Retina (tissue), 1 donor: Measurements from ENCODE around the gene CCDC3.
"Not testable (repeated sequence)": the region's sequence is repeated elsewhere in the genome, so short reads cannot be mapped to it uniquely, and the experiment has no call there.

Source experiments
- DNase-seq: peaks from one replicate; pipeline ENCODE4 v3.0.0-alpha.2; 2016

CCDC3 gene

GRCh38 chr10:12876266-12876665, 125.2 kb downstream of the CCDC3 start:
- DNase-seq: no peak

GRCh38 chr10:12875100-12875499, 126.4 kb downstream of the CCDC3 start:
- DNase-seq: no peak

DNA sequence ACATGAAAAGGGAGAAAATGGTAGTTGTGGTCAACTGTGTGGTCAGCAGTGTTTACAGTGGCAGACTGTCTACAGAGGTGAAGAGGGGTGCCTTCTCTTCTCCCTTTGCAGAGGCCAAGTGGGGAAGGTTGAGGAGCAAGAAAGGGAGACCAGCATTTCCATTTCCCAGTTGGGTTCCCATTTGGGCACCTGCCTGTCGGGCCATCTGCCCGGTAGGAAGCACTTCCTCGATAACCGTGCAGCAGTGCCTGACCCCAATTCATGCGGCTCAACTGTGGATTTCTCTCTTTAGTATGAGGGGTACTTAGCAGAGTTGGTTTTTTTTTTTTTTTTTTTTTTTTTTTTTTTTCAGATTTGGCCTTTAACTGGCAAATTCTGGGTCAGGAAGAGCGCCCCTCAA, 127.0 kb downstream of the CCDC3 start:
- no peak for DNase-seq

- DNase-seq: no peak
These were observed 128.3 kb downstream of the CCDC3 start for GRCh38 chr10:12873172-12873571.

GRCh38 chr10:12872577-12872976, 128.9 kb downstream of the CCDC3 start:
- DNase-seq: no peak

GRCh38 chr10:12869427-12869826, 132.1 kb downstream of the CCDC3 start:
- DNase-seq: no peak

DNA sequence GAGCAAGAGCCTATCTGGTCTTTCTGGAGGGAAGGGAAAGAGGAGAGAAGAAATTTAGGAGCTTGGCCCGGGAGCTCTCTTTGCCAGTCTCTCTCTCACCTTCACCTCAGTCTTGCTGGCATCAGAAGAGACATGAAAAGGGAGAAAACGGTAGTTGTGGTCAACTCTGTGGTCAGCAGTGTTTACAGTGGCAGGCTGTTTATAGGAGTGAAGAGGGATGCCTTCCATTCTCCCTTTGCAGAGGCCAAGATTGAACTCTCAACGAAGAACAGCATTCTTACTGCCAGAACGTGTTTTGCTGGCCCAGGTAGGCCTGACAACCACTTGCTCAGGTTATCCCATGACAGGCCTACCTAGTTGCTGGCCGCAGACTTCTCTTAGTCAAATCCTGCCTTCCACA, 133.3 kb downstream of the CCDC3 start:
- no peak for DNase-seq

DNA sequence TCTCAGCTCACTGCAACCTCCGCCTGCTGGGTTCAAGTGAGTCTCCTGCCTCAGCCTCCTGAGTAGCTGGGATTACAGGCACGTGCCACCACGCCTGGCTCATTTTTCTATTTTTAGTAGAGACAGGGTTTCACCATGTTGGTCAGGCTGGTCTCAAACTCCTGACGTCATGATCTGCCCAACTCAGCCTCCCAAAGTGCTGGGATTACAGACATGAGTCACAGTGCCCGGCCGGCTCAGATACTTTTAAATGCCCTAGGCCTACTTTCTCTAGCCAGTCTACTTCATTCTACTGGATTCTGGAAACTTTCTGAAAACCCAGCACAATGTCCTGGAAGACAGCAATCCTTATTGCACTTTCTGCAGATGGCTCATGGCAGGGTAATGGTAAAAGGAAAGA, 136.0 kb downstream of the CCDC3 start:
- DNase-seq: not testable (repeated sequence)

DNA sequence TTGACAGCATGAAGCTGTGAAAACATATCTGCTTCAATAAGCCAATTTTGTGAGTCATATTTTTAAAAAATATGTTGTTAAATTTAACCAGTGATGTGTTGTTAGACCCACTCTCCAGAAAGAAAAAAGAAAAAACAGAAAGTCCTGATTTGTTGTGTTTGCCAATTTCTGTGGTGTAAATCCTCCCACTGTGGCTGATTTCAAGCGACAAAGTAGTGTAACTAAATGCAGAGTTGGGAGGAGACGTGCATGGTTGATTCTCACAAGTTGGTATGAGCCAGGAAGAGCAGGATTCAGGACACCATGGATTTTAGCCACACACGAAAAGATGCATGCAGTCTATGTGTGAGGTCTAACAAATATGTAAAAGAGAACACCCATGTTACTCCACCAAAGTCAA, 139.1 kb downstream of the CCDC3 start:
- DNase-seq: no peak

- no peak for DNase-seq
These were observed 146.5 kb downstream of the CCDC3 start for GRCh38 chr10:12854988-12855387.

DNA sequence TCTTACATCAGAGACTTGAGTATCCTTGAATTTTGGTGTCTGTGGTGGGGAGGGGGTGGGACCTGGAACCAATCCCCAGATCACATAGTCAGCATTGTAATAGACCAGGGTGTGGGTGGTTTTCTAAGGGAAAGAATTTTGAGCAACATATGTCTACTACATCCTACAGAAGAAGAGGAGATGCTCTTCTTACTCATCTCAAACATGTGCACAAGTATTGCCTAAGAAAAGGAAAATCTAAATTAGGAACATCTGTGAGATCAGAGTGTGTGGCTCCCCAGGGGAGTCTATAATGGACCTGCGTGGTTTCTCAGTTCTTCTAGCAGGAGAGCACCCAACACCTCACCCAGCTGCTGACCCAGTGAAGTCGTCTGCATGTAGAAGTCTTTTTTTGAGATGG, 148.8 kb downstream of the CCDC3 start:
- DNase-seq: no peak

- no peak for DNase-seq
These were observed 152.0 kb downstream of the CCDC3 start for GRCh38 chr10:12849319-12850181.

GRCh38 chr10:12848439-12849173, 152.9 kb downstream of the CCDC3 start:
- DNase-seq: no peak

GRCh38 chr10:12847361-12847975, 154.0 kb downstream of the CCDC3 start:
- DNase-seq: no peak

GRCh38 chr10:12846718-12847117, 154.8 kb downstream of the CCDC3 start:
- DNase-seq: no peak
